Ishikawa (cell line): ENCODE data around the gene FOXJ2.

ENCODE experiments used
- CEBPB ChIP-seq: IDR thresholded peaks from 2 replicates; pipeline ENCODE4 v1.6.1; 2012
- CREB1 ChIP-seq: IDR thresholded peaks from 2 replicates; pipeline ENCODE4 v1.6.1; 2012; ENCODE audit warnings: low read depth
- EGR1 ChIP-seq: IDR thresholded peaks from 2 replicates; pipeline ENCODE4 v1.6.1; 2012
- EP300 ChIP-seq: IDR thresholded peaks from 2 replicates; pipeline ENCODE4 v1.6.1; 2012; ENCODE audit warnings: borderline replicate concordance
- FOXM1 ChIP-seq: IDR thresholded peaks from 2 replicates; pipeline ENCODE4 v1.6.1; 2012; ENCODE audit warnings: low read depth, borderline replicate concordance
- MAX ChIP-seq: IDR thresholded peaks from 2 replicates; pipeline ENCODE4 v1.6.1; 2012
- NFIC ChIP-seq: IDR thresholded peaks from 2 replicates; pipeline ENCODE4 v1.6.1; 2012
- RAD21 ChIP-seq: IDR thresholded peaks from 2 replicates; pipeline ENCODE4 v1.6.1; 2012; ENCODE audit warnings: low read depth
- TAF1 ChIP-seq: IDR thresholded peaks from 2 replicates; pipeline ENCODE4 v1.6.1; 2012; ENCODE audit warnings: low read depth, mild to moderate bottlenecking
- TCF12 ChIP-seq: IDR thresholded peaks from 2 replicates; pipeline ENCODE4 v1.6.1; 2012; ENCODE audit warnings: low read depth
- TEAD4 ChIP-seq: IDR thresholded peaks from 2 replicates; pipeline ENCODE4 v1.6.1; 2012
- YY1 ChIP-seq: IDR thresholded peaks from 2 replicates; pipeline ENCODE4 v1.6.1; 2012; ENCODE audit warnings: low read depth
- ZBTB7A ChIP-seq: IDR thresholded peaks from 2 replicates; pipeline ENCODE4 v1.6.1; 2012; ENCODE audit warnings: low read depth
- TF ChIP-seq, protein P1 (sequence below): IDR thresholded peaks from 2 replicates; pipeline ENCODE4 v1.6.1; 2012
- TF ChIP-seq, protein P2 (sequence below): IDR thresholded peaks from 2 replicates; pipeline ENCODE4 v1.6.1; 2012; ENCODE audit warnings: low read depth, mild to moderate bottlenecking

The FOXJ2 gene

GRCh38 chr12:8096281-8096915 is 63.9 kb downstream of the FOXJ2 start:
- no peak for TF ChIP-seq CEBPB
- no peak for TF ChIP-seq NFIC
- no peak for TF ChIP-seq RAD21
- no peak for TF ChIP-seq TEAD4
- no peak for TF ChIP-seq TCF12
- no peak for TF ChIP-seq YY1
- no peak for TF ChIP-seq ZBTB7A
- TF ChIP-seq, protein P1, sequence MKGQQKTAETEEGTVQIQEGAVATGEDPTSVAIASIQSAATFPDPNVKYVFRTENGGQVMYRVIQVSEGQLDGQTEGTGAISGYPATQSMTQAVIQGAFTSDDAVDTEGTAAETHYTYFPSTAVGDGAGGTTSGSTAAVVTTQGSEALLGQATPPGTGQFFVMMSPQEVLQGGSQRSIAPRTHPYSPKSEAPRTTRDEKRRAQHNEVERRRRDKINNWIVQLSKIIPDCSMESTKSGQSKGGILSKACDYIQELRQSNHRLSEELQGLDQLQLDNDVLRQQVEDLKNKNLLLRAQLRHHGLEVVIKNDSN: no peak
- TF ChIP-seq EGR1: no peak
- TF ChIP-seq, protein P2, sequence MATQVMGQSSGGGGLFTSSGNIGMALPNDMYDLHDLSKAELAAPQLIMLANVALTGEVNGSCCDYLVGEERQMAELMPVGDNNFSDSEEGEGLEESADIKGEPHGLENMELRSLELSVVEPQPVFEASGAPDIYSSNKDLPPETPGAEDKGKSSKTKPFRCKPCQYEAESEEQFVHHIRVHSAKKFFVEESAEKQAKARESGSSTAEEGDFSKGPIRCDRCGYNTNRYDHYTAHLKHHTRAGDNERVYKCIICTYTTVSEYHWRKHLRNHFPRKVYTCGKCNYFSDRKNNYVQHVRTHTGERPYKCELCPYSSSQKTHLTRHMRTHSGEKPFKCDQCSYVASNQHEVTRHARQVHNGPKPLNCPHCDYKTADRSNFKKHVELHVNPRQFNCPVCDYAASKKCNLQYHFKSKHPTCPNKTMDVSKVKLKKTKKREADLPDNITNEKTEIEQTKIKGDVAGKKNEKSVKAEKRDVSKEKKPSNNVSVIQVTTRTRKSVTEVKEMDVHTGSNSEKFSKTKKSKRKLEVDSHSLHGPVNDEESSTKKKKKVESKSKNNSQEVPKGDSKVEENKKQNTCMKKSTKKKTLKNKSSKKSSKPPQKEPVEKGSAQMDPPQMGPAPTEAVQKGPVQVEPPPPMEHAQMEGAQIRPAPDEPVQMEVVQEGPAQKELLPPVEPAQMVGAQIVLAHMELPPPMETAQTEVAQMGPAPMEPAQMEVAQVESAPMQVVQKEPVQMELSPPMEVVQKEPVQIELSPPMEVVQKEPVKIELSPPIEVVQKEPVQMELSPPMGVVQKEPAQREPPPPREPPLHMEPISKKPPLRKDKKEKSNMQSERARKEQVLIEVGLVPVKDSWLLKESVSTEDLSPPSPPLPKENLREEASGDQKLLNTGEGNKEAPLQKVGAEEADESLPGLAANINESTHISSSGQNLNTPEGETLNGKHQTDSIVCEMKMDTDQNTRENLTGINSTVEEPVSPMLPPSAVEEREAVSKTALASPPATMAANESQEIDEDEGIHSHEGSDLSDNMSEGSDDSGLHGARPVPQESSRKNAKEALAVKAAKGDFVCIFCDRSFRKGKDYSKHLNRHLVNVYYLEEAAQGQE: no peak
- no peak for TF ChIP-seq CREB1
- no peak for TF ChIP-seq TAF1
- TF ChIP-seq EP300: no peak
- no peak for TF ChIP-seq FOXM1
- TF ChIP-seq MAX: no peak

GRCh38 chr12:8099235-8099634 is 66.7 kb downstream of the FOXJ2 start:
- TF ChIP-seq EP300 (no peak), RAD21 (no peak), YY1 (no peak), EGR1 (no peak), TAF1 (no peak), TCF12 (no peak), FOXM1 (no peak), NFIC (no peak), MAX (no peak), TEAD4 (no peak), CREB1 (no peak), CEBPB (no peak)
- TF ChIP-seq, protein P2: no peak
